C4-2B (cell line): ENCODE measurements around the gene FCGR3B.
"Not testable (repeated sequence)": the region's sequence is repeated elsewhere in the genome, so short reads cannot be mapped to it uniquely, and the experiment has no call there.

Experiments
- H3K27ac ChIP-seq: fragments of 450-650 bp; 2 replicates; pipeline ENCODE4 v1.5.1; 2017
- ZFX ChIP-seq: fragments of 450-650 bp; IDR thresholded peaks from 2 replicates; pipeline ENCODE4 v1.6.1; 2017
- TF ChIP-seq, protein P1 (sequence below): fragments of 450-650 bp; conservative IDR thresholded peaks from 2 replicates; pipeline ENCODE4 v1.5.1; 2017; ENCODE audit warnings: mild to moderate bottlenecking

The FCGR3B gene

DNA sequence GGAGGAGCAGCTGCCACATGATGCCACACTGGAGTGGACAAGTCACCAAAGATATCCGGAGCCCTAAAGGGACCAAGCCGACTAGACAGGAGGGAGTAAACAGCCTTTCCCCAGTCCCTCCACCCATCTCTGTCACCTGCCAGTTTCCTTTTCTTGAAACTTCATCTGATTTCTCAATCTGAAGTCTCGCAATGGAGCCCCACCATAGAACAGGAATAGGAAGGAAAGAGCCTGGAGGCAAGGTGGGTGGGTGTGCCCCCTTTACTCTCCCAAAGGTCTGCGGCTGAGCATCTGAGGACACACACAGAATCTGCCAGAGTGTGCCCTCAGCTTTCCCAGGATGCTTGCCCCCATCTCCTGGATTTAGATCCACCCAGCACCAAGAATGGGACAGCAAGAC is at the start of gene FCGR3B:
FCGR3B (minus strand) TSS at position 101 of the 400 bp plus-strand sequence; CDS start at position 19, 82 bp downstream.
- TF ChIP-seq ZFX = no peak
- TF ChIP-seq, protein P1, sequence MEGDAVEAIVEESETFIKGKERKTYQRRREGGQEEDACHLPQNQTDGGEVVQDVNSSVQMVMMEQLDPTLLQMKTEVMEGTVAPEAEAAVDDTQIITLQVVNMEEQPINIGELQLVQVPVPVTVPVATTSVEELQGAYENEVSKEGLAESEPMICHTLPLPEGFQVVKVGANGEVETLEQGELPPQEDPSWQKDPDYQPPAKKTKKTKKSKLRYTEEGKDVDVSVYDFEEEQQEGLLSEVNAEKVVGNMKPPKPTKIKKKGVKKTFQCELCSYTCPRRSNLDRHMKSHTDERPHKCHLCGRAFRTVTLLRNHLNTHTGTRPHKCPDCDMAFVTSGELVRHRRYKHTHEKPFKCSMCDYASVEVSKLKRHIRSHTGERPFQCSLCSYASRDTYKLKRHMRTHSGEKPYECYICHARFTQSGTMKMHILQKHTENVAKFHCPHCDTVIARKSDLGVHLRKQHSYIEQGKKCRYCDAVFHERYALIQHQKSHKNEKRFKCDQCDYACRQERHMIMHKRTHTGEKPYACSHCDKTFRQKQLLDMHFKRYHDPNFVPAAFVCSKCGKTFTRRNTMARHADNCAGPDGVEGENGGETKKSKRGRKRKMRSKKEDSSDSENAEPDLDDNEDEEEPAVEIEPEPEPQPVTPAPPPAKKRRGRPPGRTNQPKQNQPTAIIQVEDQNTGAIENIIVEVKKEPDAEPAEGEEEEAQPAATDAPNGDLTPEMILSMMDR = no peak
- H3K27ac ChIP-seq = no peak within 1 kb of the TSS

DNA sequence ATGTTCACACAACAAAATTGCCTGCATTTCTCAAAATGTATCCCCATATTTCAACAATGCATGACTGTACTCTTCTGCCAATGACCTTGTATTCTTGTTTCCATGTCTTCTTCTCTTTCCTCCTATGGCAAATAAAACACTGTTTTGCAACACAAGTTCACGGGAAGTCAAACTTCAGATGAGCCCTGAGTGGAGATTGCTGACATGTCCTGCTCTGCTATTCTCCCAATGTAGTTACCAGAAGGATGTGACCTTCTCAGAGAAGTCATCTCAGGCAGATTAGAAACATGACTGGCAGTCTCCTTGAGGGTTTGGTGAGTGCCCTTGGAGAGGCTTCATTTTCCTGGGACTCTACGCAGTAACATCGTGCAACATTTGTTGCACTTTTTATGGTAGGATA is 47.5 kb upstream of the FCGR3B start:
- no peak overlapping the region for H3K27ac ChIP-seq
- TF ChIP-seq, protein P1 = no peak
- no peak for TF ChIP-seq ZFX

DNA sequence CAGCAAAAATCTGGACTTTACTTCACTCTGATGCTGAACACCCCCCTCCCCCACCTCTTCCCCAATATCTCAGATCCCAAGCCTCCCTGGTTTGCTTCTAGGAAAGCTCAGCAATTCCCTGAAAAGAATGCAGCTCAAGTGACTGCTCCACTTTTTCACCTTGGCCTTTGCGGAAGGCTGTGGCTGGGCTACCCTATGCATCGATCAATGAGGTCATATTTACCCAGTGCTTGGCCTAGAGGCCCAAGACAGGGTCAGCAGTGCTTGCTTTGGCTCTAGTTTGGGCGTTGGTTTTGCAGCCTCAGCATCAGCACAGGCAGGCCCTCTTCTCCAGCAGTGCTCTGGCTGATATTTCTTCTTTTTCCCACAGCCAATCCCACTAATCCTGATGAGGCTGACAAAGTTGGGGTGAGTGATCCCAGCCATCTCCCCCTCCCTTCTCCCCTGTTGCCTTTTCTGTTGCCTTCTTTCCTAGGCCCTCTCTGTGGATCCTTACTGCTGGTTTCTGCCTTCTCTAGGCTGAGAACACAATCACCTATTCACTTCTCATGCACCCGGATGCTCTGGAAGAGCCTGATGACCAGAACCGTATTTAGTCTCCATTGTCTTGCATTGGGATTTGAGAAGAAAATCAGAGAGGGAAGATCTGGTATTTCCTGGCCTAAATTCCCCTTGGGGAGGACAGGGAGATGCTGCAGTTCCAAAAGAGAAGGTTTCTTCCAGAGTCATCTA is 46.1 kb upstream of the FCGR3B start:
- TF ChIP-seq ZFX = no peak
- TF ChIP-seq, protein P1 = no peak
- H3K27ac ChIP-seq = no peak overlapping the region

DNA sequence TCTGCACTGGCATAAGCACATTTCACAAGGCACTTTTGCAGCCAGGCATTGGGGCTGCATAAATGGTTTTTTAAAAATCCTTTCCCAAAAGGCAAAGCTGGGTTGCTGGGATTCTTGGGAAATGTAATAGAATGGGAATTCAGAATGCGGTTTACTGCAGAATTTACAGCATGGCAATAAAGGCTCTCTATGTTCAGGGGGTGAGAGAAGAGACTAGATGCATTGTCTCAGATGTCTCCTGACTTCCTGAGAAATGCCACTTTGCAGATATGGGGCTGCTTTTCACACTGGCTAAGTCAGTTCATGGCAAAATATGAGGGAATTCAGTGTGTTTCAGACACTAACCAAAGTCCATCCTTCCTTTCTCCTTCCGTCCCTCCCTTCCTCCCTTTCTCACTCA is 45.5 kb upstream of the FCGR3B start:
- no peak overlapping the region for H3K27ac ChIP-seq
- TF ChIP-seq, protein P1 = no peak
- TF ChIP-seq ZFX = no peak

DNA sequence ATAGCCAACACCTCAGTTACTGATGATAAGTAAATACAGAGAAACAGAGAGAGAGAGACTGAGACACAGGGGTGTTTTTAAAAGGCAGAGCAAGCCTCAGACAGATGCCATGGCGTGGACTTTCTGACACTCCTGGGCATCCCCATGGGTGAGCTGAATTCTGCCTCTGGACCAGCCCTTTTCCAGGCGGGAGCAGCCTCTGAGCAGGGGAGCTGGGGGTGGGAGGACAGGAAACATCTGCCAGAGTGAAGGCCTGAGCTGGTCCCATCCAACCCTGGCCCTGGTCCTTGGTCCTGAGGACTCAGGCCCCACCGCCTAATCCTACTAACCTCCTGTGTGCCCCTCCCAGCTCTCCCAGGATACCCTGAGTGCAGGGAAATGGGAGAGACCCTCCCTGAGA is 43.9 kb upstream of the FCGR3B start:
- not testable (repeated sequence) for H3K27ac ChIP-seq

DNA sequence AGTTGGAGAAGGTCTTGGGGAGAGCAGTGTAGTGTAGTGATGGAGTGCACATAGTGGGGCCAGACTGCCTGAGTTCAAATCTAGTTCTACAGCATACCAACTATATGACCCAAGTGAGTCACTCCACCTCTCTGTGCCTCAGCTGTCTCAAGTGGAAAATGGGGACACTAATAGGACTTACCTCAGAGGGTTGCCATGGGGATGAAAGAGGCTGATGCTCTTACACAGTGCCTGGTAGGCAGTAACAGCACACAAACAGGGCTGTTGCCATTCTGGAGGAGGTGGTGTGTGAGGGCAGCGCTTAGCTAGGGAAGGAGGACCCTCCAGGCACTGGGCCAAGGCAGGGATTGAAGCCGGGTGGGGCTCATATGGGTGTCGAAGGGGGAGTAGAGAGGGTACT is 43.5 kb upstream of the FCGR3B start:
- H3K27ac ChIP-seq = not testable (repeated sequence)

DNA sequence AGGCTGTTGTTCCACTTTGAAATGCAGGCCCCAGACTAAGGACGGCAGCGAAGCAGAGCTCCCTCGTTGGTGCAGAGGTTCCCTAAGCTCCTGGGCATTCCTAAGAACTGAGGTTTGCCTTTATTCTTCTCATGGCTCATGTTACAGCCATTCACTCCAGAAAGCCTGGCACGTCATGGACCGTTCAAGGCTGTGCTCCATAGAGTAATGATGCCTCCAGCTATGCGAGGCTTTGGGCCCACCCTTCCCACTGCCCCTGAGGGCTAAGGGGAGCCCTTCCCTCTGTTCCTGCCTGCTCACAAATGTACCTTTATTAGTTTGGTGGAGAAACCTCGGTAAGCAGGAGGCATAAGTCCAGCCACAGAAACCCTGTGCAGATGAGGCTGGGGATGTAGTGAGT is 42.5 kb upstream of the FCGR3B start:
- not testable (repeated sequence) for H3K27ac ChIP-seq

DNA sequence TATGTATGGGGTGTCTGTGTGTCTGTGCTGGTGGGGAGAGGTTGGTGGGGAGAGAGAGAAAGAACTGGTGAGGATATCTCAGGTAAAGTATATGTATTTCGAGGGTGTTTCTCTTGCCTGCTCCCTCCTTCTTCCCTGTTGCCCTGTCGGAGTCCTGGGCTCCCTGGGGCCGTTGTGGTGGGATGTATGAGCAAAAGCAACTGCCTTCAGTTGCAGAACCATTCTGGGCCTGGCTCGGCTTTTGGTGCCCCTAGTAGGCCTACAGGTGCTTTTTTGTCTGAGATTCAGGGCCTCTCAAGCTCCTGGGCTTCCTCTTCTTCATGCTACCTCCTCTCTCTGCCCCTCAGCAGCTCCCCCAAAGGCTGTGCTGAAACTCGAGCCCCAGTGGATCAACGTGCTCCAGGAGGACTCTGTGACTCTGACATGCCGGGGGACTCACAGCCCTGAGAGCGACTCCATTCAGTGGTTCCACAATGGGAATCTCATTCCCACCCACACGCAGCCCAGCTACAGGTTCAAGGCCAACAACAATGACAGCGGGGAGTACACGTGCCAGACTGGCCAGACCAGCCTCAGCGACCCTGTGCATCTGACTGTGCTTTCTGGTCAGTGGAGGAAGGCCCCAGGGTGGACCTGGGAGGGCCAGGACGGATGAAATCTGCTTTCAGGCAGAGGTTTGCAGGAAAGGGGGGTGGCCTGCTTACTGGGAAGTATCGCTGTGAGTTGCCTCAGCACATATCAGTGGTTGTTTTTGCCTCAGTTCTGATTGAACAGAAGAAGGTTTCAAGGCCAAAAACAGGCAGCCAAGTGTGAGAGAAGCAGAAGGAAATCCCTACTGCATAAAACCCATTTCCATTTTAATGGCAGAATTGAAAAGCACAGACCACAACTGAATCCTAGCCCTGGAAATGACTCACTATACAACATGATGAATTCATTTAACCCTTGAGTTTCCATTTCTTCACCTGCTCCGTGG is 40.4 kb upstream of the FCGR3B start:
- not testable (repeated sequence) for H3K27ac ChIP-seq

DNA sequence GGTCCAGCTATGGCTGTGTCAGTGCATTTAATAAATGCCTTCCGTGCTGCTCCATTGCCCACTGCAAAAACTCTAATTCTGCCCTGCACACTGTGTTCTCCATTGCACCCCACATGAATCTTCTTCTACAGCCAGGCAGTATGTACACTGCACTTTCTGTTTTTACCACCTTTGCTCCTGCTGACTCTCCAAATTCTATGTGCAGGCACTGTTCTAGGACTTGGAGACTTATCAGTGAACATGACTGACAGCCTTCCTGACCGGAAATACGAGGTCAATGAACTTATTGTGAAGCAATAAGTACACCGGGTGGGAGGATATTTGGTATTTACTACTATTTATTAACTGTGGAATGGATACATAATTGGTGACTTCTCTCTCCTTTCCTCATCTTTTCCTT is 33.7 kb upstream of the FCGR3B start:
- H3K27ac ChIP-seq = not testable (repeated sequence)

DNA sequence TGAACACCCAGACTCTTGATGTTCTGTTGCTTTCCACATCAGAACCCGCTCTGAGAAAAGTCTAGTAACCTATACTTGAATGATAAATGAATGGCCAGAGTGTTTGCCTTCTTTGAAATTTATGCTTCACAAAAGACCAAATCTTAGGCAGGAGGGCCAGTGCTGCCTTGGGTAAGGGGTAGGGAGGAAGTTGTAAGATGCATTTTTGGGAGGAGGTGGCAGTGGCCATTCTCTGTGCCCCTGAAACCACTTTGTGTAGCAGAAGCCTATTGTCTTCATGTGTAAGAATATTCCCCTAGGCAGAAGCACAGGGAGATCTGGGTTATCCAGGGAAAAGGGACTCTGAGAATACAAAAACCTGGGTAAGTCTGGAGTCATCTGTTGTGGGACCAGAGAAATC is 32.6 kb upstream of the FCGR3B start:
- not testable (repeated sequence) for H3K27ac ChIP-seq

DNA sequence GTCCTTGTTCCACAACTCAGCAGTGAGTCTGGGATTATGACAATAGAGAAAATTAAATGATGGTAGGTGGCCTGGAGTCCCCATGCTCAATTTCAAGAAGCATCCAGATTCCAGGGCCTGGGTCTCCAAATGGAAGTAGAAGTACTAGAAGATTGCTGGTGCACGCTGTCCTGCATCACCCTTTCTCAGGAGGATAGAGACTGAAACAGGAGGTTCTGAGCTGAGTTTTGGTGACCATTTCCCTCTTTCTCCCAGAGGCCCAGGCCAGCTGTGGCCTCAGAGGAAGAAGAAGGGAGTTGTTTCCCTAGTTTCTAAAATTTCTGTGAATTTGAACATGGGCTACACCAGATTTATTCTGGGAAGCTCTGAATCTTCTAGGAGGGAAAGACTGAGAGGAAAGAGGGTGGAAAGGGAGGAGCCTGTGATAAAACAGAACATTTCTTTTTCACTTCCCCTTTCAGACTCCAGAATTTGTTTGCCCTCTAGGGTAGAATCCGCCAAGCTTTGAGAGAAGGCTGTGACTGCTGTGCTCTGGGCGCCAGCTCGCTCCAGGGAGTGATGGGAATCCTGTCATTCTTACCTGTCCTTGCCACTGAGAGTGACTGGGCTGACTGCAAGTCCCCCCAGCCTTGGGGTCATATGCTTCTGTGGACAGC is 31.8 kb upstream of the FCGR3B start, which contains the start of gene FCGR2B:
FCGR2B (plus strand) TSS at position 460 of the 656 bp plus-strand sequence; CDS start at position 559, 99 bp downstream.
- H3K27ac ChIP-seq = not testable (repeated sequence)

DNA sequence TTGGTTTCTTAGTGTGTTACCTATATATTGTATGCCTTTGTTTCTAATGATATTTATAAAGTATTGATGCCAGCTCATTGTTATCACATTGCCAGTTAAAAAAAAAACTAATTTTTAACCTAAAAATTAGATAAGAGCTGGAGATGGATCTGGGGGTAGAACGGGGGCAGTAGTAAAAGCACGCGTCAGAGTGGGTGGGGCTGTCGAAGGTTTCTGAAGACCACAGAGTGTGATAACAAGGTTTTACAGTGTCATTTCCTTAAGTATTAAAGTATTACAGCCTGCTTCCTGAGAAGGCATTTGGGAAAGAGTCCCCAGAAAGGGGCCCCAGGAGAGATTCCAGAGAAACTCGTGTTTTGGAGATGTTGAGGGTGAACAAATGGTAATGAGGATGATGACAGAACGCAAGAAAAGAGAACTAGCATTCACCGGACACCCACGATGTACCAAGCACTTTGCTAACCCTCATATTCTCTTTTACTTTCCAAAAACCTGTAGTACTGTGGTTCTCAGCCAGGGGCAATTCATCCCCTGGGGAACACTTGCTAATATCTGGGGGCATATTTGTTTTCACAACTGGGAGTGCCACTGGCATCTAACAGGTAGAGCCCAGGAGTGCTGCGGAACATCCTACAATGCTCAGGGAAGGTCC is 30.8 kb upstream of the FCGR3B start:
- not testable (repeated sequence) for H3K27ac ChIP-seq

DNA sequence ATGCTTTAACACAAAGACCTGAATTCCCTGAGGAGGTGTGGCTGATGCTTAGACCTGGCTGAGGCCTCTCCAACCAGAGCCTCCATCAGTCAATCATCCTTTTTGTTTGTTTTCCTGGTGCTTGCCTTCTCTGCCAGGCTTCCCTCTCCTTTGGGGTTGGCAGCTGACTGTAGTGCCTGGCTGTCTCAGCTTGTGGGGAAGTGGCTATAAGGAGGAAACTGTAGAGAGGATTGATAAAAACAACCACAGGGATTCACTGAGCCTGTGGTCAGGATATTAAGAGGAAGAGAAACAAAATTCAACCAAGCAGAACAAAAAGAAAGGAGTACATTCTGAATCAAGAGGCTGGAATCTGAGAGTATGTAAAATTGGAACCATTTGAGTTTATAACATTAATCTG is 27.5 kb upstream of the FCGR3B start:
- H3K27ac ChIP-seq = not testable (repeated sequence)

DNA sequence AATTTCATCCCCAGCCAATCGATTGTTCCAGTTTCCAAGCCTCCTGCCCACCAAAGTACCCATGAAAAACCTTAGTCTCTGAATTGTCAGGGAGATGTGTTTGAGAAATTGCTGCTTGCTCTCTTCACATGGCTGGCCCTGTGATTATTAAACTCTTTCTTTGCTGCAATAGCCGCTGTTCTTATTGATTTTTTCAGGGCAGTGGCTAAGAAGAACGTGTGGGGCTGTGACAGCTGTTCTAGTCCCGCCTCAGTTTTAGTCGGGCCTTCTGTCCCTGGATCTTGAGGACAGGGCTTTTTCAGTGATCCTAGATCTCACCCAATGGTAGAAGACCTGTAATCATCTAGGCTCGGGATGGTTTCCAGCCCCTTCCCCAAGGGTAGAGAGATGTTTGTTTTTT is 23.0 kb upstream of the FCGR3B start:
- H3K27ac ChIP-seq = not testable (repeated sequence)

DNA sequence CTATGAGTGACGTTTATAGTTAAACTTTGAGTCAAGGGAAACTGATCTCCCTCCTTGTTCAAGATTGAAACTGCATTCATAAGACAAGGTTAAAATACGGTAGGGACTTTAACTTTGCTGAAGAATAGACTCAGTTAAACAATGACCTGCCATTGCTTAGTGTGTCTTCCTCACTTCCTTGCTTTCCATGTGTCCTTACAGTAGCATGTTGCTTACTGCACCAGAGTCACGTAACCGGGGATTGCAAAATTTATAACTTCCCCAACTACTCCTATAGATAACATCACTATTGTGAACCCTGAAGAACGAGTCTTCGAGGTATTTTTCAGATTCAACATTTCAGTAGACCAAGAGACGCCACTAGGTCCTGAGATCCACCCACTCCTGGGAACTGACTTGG is 22.6 kb upstream of the FCGR3B start:
- not testable (repeated sequence) for H3K27ac ChIP-seq
